Esophagus squamous epithelium (tissue), 5 donors: Measurements from ENCODE around the gene PSMD13. TPM values are rescaled to one million over a fixed set of nuclear protein-coding genes. Genes with fewer than 3 reads are reported as not detected.

ENCODE experiments used
- DNase-seq: peaks from one replicate; lab custom pipeline; 2025; lab: John Stamatoyannopoulos, UW
- H3K27ac ChIP-seq, 4 donors: fragments of 200-600 bp; sonication (generic); one replicate each; pipeline ENCODE4 v1.5.1; 2016 to 2019; ENCODE audit warnings: mild to moderate bottlenecking in 1 of 4
- H3K27me3 ChIP-seq, 4 donors: fragments of 200-600 bp; sonication (generic); 1 replicate in 3 of 4; 2 replicates in 1 of 4; pipeline versions ENCODE4 v1.5.1 to v1.6.0; 2017 to 2021; ENCODE audit warnings: antibody characterized with exemption in 1 of 4
- H3K36me3 ChIP-seq, 3 donors: fragments of 200-600 bp; sonication (generic); one replicate each; pipeline ENCODE4 v1.5.1; 2016 to 2019
- H3K4me1 ChIP-seq, 3 donors: fragments of 200-600 bp; sonication (generic); one replicate each; pipeline ENCODE4 v1.5.1; 2017 to 2019
- H3K4me3 ChIP-seq, 4 donors: fragments of 200-600 bp; sonication (generic); 1 replicate in 3 of 4; 2 replicates in 1 of 4; pipeline ENCODE4 v1.5.1; 2016 to 2019; ENCODE audit warnings: mild to moderate bottlenecking in 2 of 4, moderate library complexity in 1 of 4
- H3K9me3 ChIP-seq, 3 donors: fragments of 200-600 bp; sonication (generic); one replicate each; pipeline ENCODE4 v1.5.1; 2016 to 2019
- POLR2A ChIP-seq, 4 donors: fragments of 450-650 bp; IDR thresholded peaks; one replicate each; pipeline ENCODE4 v1.6.1; 2017; ENCODE audit warnings: antibody characterized with exemption in 4 of 4, mild to moderate bottlenecking in 4 of 4, moderate library complexity in 3 of 4
- WGBS, 2 donors: methylation state at CpG; one replicate each; pipeline ENCODE4 v1.1.5; 2018; 5-methylcytosine and 5-hydroxymethylcytosine counted together
- intact Hi-C: fragments of 100-400 bp; cut with DNase I; formaldehyde crosslinking; loops from one replicate; pipeline ENCODE4 v1.15.0; 2022
- total RNA-seq, 4 donors: library from RNA; depleted of rRNA; stranded (reverse); fragments of >200 nt; gene quantifications; one replicate each; pipeline ENCODE4 v1.1.0, GENCODE V29; 2016
- TF ChIP-seq, protein P1 (sequence below), 6 experiments: fragments of 450-650 bp in 4 of 6; fragments of 200-600 bp in 2 of 6; sonication (generic) in 2 of 6; IDR thresholded peaks; one replicate each; pipeline ENCODE4 v1.5.1; 2016 to 2019; ENCODE audit warnings: antibody characterized with exemption in 6 of 6, mild to moderate bottlenecking in 4 of 6, moderate library complexity in 4 of 6
- donor health status: DM: yes; HTN: yes; CAD: no.

Gene PSMD13
- total RNA-seq, 4 donors from 2014 or later = 46.4 to 116 (median 105) TPM

DNA sequence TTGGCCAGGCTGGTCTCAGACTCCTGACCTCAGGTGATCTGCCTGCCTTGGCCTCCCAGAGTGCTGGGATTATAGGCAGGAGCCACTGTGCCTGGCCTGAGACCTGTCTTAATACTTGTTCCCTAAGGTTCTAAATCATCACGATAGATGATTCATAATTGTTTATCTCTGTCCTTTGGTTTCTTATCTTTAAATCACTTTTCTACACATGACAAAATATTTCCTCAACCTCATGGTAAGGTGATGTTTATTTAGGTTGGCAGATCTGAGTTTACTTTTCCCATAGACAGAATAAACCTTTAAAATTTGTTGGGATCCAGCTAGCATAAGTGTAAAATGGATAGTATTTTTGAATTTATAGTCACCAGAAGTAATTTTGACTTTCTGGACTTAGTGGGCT, 3.5 kb downstream of the PSMD13 start:
- Histone ChIP-seq H3K27me3 (no peaks in the 10 kb centered on the region), H3K4me3 (no peak overlapping the region), H3K9me3 (no peaks in the 10 kb centered on the region), H3K27ac (no peak overlapping the region), H3K4me1 (peaks cover 11 to 25% (median 16%) of the 10 kb centered on the region in 3 donors), H3K36me3 (peaks cover 4 to 60% (median 20%) of the 10 kb centered on the region in 3 donors)
- 67 to 69% methylated on average over 1 of the region's 1 CpG for WGBS, 2 donors
- intact Hi-C loops = no loop called here
- TF ChIP-seq POLR2A (IDR thresholded peaks at IDR 0.05) = no peak
- TF ChIP-seq, protein P1, sequence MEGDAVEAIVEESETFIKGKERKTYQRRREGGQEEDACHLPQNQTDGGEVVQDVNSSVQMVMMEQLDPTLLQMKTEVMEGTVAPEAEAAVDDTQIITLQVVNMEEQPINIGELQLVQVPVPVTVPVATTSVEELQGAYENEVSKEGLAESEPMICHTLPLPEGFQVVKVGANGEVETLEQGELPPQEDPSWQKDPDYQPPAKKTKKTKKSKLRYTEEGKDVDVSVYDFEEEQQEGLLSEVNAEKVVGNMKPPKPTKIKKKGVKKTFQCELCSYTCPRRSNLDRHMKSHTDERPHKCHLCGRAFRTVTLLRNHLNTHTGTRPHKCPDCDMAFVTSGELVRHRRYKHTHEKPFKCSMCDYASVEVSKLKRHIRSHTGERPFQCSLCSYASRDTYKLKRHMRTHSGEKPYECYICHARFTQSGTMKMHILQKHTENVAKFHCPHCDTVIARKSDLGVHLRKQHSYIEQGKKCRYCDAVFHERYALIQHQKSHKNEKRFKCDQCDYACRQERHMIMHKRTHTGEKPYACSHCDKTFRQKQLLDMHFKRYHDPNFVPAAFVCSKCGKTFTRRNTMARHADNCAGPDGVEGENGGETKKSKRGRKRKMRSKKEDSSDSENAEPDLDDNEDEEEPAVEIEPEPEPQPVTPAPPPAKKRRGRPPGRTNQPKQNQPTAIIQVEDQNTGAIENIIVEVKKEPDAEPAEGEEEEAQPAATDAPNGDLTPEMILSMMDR (IDR thresholded peaks at IDR 0.05) = no peak
- no peak for DNase-seq

DNA sequence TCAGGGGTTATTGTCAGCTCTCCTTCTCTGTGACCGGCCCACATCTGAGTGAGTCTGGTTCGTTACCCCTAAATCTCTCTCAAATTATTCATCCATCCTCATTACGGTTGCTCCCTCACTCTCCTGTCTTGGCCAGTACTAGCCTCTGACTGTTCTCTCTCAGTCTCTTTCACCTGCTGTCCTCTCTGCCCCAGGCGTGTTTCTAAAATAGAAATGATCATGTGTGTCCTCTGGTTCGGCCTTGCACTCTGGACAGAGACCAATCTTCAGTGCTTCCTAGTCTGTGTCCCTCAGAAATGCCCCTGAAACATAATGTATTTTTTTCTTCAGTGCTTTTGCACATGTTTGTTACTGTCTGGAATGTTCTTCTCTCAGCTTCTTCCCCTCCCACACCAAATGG, 4.9 kb downstream of the PSMD13 start:
- 94 to 95% methylated on average over 5 of the region's 5 CpGs for WGBS, 2 donors
- Histone ChIP-seq H3K27me3 (no peaks in the 10 kb centered on the region), H3K4me3 (no peak overlapping the region), H3K9me3 (no peaks in the 10 kb centered on the region), H3K36me3 (peaks cover 9 to 73% (median 30%) of the 10 kb centered on the region in 3 donors), H3K4me1 (peaks cover 11 to 19% (median 12%) of the 10 kb centered on the region in 3 donors), H3K27ac (no peak overlapping the region)
- no peak for TF ChIP-seq POLR2A (IDR thresholded peaks at IDR 0.05)
- TF ChIP-seq, protein P1 (IDR thresholded peaks at IDR 0.05) = no peak
- intact Hi-C loops = no loop called here
- no peak for DNase-seq

DNA sequence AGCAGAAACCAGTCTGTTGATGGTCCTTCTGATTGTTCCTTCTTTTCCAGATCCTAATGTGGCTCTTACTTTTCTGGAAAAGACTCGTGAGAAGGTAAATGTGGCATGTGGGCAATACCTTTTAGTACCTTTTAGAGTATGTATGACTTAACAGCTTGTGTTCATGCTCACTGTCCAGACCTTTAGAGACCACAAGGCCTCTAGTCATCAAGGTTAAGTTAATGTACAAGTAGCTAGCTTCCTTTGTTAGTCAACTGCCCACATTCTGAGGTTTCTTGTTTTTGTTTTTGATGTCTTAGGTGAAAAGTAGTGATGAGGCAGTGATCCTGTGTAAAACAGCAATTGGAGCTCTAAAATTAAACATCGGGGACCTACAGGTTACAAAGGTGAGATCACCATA, 7.6 kb downstream of the PSMD13 start:
- Histone ChIP-seq H3K4me1 (no peaks in the 10 kb centered on the region), H3K27me3 (no peaks in the 10 kb centered on the region), H3K4me3 (no peak overlapping the region), H3K9me3 (no peaks in the 10 kb centered on the region), H3K27ac (no peak overlapping the region), H3K36me3 (peaks cover 9 to 100% (median 48%) of the 10 kb centered on the region in 3 donors)
- no peak for DNase-seq
- TF ChIP-seq POLR2A (IDR thresholded peaks at IDR 0.05) = no peak
- TF ChIP-seq, protein P1 (IDR thresholded peaks at IDR 0.05) = no peak
- intact Hi-C loops = no loop called here
- 84 to 85% methylated on average over 2 of the region's 2 CpGs for WGBS, 2 donors

DNA sequence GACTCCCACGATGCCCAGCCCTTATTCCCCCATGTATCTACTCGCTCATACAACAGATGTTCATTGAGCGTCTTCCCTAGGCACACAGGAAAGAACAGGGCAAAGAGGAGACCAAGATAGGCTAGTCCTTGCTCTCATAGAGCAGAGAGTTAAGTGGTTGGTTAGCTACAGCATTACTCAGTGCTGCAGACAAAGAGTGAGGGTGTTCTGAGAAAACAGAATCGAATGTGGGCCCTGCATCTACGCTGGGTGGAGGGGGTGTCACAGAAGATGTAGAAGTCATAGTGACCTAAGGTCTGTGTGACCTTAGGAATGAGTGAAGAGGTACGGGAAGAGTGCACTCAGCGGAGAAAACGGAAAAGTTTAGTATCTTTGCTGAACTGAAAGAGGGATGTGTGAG, 12.3 kb downstream of the PSMD13 start:
- no peak overlapping the region for H3K4me3 ChIP-seq
- DNase-seq = no peak
- H3K9me3 ChIP-seq = no peaks in the 10 kb centered on the region
- no peaks in the 10 kb centered on the region for H3K4me1 ChIP-seq
- intact Hi-C loops = no loop called here
- no peak for TF ChIP-seq POLR2A (IDR thresholded peaks at IDR 0.05)
- H3K27me3 ChIP-seq = no peaks in the 10 kb centered on the region
- WGBS, 2 donors = 92% methylated on average over 5 to 7 of the region's 8 CpGs
- H3K36me3 ChIP-seq = peaks cover 23 to 100% (median 62%) of the 10 kb centered on the region in 3 donors
- no peak overlapping the region for H3K27ac ChIP-seq

DNA sequence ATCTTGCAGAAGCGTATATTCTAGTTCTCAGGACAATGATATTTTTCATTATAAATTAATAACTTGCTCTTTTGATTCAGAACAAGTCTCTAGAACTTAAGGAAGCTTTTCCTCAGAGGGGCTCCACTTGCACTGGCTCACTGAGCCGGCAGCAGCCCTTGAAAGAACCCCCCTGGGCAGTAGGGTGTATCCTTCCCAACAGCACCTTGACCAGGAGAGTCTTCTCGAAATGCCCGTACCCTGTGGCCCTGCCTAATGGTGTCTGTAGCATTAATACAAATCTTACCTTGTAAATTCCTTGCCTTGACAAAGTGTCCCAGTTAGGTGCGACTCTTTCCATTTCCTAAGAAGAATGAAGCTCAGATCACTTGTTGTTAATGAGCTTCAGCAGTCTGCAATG, 13.5 kb downstream of the PSMD13 start:
- intact Hi-C loops = no loop called here
- no peak overlapping the region for H3K27ac ChIP-seq
- H3K4me1 ChIP-seq = no peaks in the 10 kb centered on the region
- H3K9me3 ChIP-seq = no peaks in the 10 kb centered on the region
- DNase-seq = no peak
- no peaks in the 10 kb centered on the region for H3K27me3 ChIP-seq
- H3K36me3 ChIP-seq = peaks cover 19 to 88% (median 51%) of the 10 kb centered on the region in 3 donors
- WGBS, 2 donors = 89 to 99% methylated on average over 5 of the region's 5 CpGs
- H3K4me3 ChIP-seq = no peak overlapping the region
- TF ChIP-seq, protein P1 (IDR thresholded peaks at IDR 0.05) = no peak
- TF ChIP-seq POLR2A (IDR thresholded peaks at IDR 0.05) = no peak
